ENCODE results near the gene USP15.

DNA sequence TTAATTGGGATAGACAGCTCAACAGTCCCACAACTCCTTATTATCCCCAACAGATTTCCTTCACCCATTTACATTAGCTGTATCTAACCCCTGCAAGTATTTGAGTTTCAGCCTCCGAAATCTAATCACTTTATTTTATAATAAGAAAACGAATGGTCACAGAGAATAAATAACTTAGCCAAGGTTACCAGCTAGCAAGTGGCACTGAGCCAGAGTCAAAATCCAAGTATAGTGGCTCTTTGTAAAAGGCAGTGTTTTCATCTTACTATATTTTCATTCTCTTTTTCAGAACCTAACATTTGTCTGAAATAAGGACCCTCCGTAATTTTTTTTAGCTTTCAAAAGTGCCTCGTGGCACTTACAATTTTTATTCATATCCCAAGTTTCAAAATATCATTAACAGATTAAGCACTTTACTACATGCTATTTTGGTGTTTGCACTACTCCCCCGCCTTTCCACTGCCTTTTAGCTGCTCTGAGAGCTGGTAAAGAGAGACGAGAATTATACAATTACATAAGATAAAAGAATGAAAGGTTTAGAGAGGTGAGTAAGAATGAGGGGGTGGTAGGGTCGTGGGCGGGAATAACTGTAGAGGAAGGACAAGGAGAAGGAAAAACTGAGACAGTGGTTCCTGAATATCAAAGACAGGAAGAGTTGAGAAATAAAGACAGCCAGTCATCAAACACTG is 3.7 kb upstream of the USP15 start:
- no peak for TF ChIP-seq POLR2A (IDR thresholded peaks at IDR 0.05)
- TF ChIP-seq, protein P1, sequence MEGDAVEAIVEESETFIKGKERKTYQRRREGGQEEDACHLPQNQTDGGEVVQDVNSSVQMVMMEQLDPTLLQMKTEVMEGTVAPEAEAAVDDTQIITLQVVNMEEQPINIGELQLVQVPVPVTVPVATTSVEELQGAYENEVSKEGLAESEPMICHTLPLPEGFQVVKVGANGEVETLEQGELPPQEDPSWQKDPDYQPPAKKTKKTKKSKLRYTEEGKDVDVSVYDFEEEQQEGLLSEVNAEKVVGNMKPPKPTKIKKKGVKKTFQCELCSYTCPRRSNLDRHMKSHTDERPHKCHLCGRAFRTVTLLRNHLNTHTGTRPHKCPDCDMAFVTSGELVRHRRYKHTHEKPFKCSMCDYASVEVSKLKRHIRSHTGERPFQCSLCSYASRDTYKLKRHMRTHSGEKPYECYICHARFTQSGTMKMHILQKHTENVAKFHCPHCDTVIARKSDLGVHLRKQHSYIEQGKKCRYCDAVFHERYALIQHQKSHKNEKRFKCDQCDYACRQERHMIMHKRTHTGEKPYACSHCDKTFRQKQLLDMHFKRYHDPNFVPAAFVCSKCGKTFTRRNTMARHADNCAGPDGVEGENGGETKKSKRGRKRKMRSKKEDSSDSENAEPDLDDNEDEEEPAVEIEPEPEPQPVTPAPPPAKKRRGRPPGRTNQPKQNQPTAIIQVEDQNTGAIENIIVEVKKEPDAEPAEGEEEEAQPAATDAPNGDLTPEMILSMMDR (IDR thresholded peaks at IDR 0.05), result no peak
- no peak for TF ChIP-seq EP300 (IDR thresholded peaks at IDR 0.05)

All from tibial nerve (tissue), 4 donors.